ENCODE results near the gene GRHL1.

DNA sequence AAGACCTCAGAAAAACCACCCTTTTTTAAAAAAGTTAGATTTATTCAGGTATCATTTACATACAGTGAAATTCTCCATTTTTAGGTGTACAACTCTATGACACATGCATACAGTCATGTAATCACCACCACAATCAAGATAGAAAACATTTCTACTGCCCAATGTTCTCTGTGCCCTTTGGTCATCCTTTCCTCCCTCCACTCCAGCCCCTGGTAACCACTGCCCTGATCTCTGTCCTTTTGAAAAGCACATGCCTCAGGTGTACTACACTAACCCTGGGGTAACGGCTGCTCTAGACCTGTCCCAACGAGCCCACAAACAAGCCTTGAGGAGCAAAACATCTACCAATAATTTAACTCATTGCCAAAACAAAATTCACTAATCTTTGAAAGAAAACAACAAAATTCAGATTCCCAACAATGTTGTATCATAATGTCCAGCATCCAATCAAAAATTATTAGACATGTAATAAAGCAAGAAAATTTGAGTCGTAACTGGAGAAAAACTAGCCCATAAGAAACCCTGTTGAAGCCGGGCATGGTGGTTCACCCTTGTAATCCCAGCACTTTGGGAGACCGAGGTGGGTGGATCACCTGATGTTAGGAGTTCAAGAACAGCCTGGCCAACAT is 65.9 kb downstream of the GRHL1 start:
- no peak for TF ChIP-seq CTCF (IDR thresholded peaks at IDR 0.05)
- no peak for TF ChIP-seq POLR2A (IDR thresholded peaks at IDR 0.05)
